IMR-90 (cell line): Measurements from ENCODE around the gene PEX11G. TPM values are rescaled to one million over a fixed set of nuclear protein-coding genes. Genes with fewer than 3 reads are reported as not detected.

Experiments used
- ATAC-seq: fragments of 200-7000 bp; cut with Tn5 transposase; 2 replicates; pipeline ENCODE4 v1.9.1; 2020; ENCODE audit warnings: low read depth, mild to moderate bottlenecking, moderate library complexity
- BruUV-seq: library from RNA; stranded (reverse); fragments of 400-500 nt; replicated peaks from 2 replicates; lab custom pipeline; 2021; lab: Mats Ljungman, UMichigan
- CTCF ChIA-PET: fragments of 300-600 bp; formaldehyde crosslinking; extraction: SDS; loops from one replicate; lab custom pipeline; 2021; ENCODE audit warnings: antibody characterized with exemption; lab: Yijun Ruan, JAX
- POLR2A ChIA-PET: fragments of 300-600 bp; sonication (Branson Sonifier 250); formaldehyde crosslinking; loops from one replicate; lab custom pipeline; 2022; ENCODE audit warnings: antibody characterized with exemption; ENCODE audit not compliant: unreplicated experiment; lab: Charles Lee
- DNase-seq: peaks from one replicate; pipeline ENCODE4 v3.0.0; 2013
- H2AFZ ChIP-seq: replicated peaks from 2 replicates; pipeline ENCODE3; 2013; ENCODE audit warnings: low read length, mild to moderate bottlenecking; ENCODE audit not compliant: poor library complexity
- H2AK5ac ChIP-seq: 2 replicates; pipeline ENCODE4 v1.6.1; 2013; ENCODE audit warnings: low read depth, low read length, inconsistent platforms
- H2AK9ac ChIP-seq: replicated peaks from 2 replicates; pipeline ENCODE3; 2013; ENCODE audit warnings: mild to moderate bottlenecking, low read depth, low read length, moderate library complexity; ENCODE audit not compliant: poor library complexity
- H2BK120ac ChIP-seq: 2 replicates; pipeline ENCODE4 v1.6.1; 2013; ENCODE audit warnings: low read depth, low read length, inconsistent platforms
- H2BK15ac ChIP-seq: 3 replicates; pipeline ENCODE4 v1.6.1; 2013; ENCODE audit warnings: low read depth, low read length, inconsistent platforms
- H2BK20ac ChIP-seq: 2 replicates; pipeline ENCODE4 v1.6.1; 2013; ENCODE audit warnings: low read depth, mild to moderate bottlenecking, inconsistent platforms, low read length, moderate library complexity
- H2BK5ac ChIP-seq: 2 replicates; pipeline ENCODE4 v1.6.1; 2013; ENCODE audit warnings: mild to moderate bottlenecking, low read depth, low read length, inconsistent platforms; ENCODE audit not compliant: poor library complexity, severe bottlenecking
- H3K14ac ChIP-seq: replicated peaks from 2 replicates; pipeline ENCODE4 v1.6.1; 2013; ENCODE audit warnings: low read depth, low read length, inconsistent platforms
- H3K18ac ChIP-seq: 2 replicates; pipeline ENCODE4 v1.6.1; 2013; ENCODE audit warnings: low read depth, low read length, control low read depth
- H3K23ac ChIP-seq: 2 replicates; pipeline ENCODE4 v1.6.1; 2013; ENCODE audit warnings: low read depth, low read length, inconsistent platforms
- H3K27ac ChIP-seq: 2 replicates; pipeline ENCODE4 v1.5.1; 2013; ENCODE audit warnings: mild to moderate bottlenecking, control low read depth, low read length; ENCODE audit not compliant: insufficient read depth
- H3K27me3 ChIP-seq: 2 replicates; pipeline ENCODE4 v1.6.1; 2013; ENCODE audit warnings: low read length; ENCODE audit not compliant: control insufficient read depth, insufficient read depth
- H3K36me3 ChIP-seq: 2 replicates; pipeline ENCODE4 v1.6.1; 2013; ENCODE audit warnings: low read length, mixed read lengths; ENCODE audit not compliant: control insufficient read depth, insufficient read depth
- H3K4ac ChIP-seq: 2 replicates; pipeline ENCODE4 v1.6.1; 2013; ENCODE audit warnings: low read depth, low read length, inconsistent platforms
- H3K4me1 ChIP-seq: 2 replicates; pipeline ENCODE4 v1.6.1; 2013; ENCODE audit warnings: low read length, mixed read lengths; ENCODE audit not compliant: control insufficient read depth, insufficient read depth
- H3K4me2 ChIP-seq: 2 replicates; pipeline ENCODE4 v1.6.1; 2013; ENCODE audit warnings: low read depth, mild to moderate bottlenecking, control low read depth, low read length, moderate library complexity
- H3K4me3 ChIP-seq: 2 replicates; pipeline ENCODE4 v1.5.1; 2013; ENCODE audit warnings: low read depth, mild to moderate bottlenecking, control low read depth, low read length, moderate library complexity; ENCODE audit not compliant: insufficient read depth
- H3K56ac ChIP-seq: 2 replicates; pipeline ENCODE4 v1.6.1; 2013; ENCODE audit warnings: low read length, inconsistent platforms; ENCODE audit not compliant: insufficient read depth; ENCODE audit errors: extremely low read depth
- H3K79me1 ChIP-seq, 2 experiments: 2 replicates each; pipeline ENCODE4 v1.6.1; 2013; ENCODE audit warnings: low read length in 2 of 2, inconsistent platforms in 1 of 2, low read depth in 1 of 2
- H3K9ac ChIP-seq: 2 replicates; pipeline ENCODE4 v1.6.1; 2013; ENCODE audit warnings: low read depth, low read length, control low read depth
- H3K9me1 ChIP-seq: 2 replicates; pipeline ENCODE4 v1.6.1; 2013; ENCODE audit warnings: low read length, inconsistent platforms; ENCODE audit not compliant: insufficient read depth
- H3K9me3 ChIP-seq: 2 replicates; pipeline ENCODE4 v1.6.1; 2013; ENCODE audit warnings: low read length; ENCODE audit not compliant: control insufficient read depth, insufficient read depth
- H4K20me1 ChIP-seq: 2 replicates; pipeline ENCODE4 v1.6.1; 2013; ENCODE audit warnings: low read length, inconsistent platforms; ENCODE audit not compliant: insufficient read depth
- H4K5ac ChIP-seq: 2 replicates; pipeline ENCODE4 v1.6.1; 2013; ENCODE audit warnings: mild to moderate bottlenecking, low read depth, low read length, control low read depth
- H4K8ac ChIP-seq, 2 experiments: 2 replicates each; pipeline ENCODE4 v1.6.1; 2013; ENCODE audit warnings: low read depth in 2 of 2, low read length in 2 of 2, control low read depth in 1 of 2, inconsistent platforms in 1 of 2
- H4K91ac ChIP-seq: 2 replicates; pipeline ENCODE4 v1.6.1; 2013; ENCODE audit warnings: low read depth, low read length, inconsistent platforms; ENCODE audit not compliant: insufficient read depth
- BHLHE40 ChIP-seq: fragments of 150-350 bp; IDR thresholded peaks from 2 replicates; pipeline ENCODE4 v1.6.1; 2016; ENCODE audit warnings: mild to moderate bottlenecking, low read depth, low read length
- CEBPB ChIP-seq: IDR thresholded peaks from 2 replicates; pipeline ENCODE4 v1.6.1; 2012; ENCODE audit warnings: low read depth, low read length, improper control_type of control experiment
- CHD1 ChIP-seq: IDR thresholded peaks from 2 replicates; pipeline ENCODE4 v1.6.1; 2012; ENCODE audit warnings: low read depth, low read length, improper control_type of control experiment
- CTCF ChIP-seq: conservative IDR thresholded peaks from 2 replicates; pipeline ENCODE4 v1.5.1; 2012; ENCODE audit warnings: mild to moderate bottlenecking, low read depth, low read length, improper control_type of control experiment
- FOS ChIP-seq: fragments of 150-350 bp; IDR thresholded peaks from 2 replicates; pipeline ENCODE4 v1.6.1; 2016; ENCODE audit warnings: low read depth, low read length
- MAFK ChIP-seq: IDR thresholded peaks from 2 replicates; pipeline ENCODE4 v1.6.1; 2012; ENCODE audit warnings: low read depth, low read length, improper control_type of control experiment
- MAZ ChIP-seq: IDR thresholded peaks from 2 replicates; pipeline ENCODE4 v1.6.1; 2012; ENCODE audit warnings: low read depth, mild to moderate bottlenecking, low read length, improper control_type of control experiment, moderate library complexity, borderline replicate concordance
- MXI1 ChIP-seq: IDR thresholded peaks from 2 replicates; pipeline ENCODE4 v1.6.1; 2012; ENCODE audit warnings: low read depth, mild to moderate bottlenecking, low read length, moderate library complexity, borderline replicate concordance
- NFE2L2 ChIP-seq: fragments of 150-350 bp; IDR thresholded peaks from 2 replicates; pipeline ENCODE4 v1.6.1; 2016; ENCODE audit warnings: low read depth, mild to moderate bottlenecking, low read length
- RAD21 ChIP-seq: IDR thresholded peaks from 2 replicates; pipeline ENCODE4 v1.6.1; 2012; ENCODE audit warnings: low read length, improper control_type of control experiment
- RCOR1 ChIP-seq: IDR thresholded peaks from 2 replicates; pipeline ENCODE4 v1.6.1; 2012; ENCODE audit warnings: mild to moderate bottlenecking, low read length, improper control_type of control experiment; ENCODE audit not compliant: insufficient replicate concordance
- WGBS, 2 experiments: methylation state at CpG; one replicate each; pipeline versions ENCODE4 v1.1.5 to v1.1.7; 2013; ENCODE audit warnings: missing lambda C conversion rate in 2 of 2; ENCODE audit not compliant: insufficient read length in 1 of 2; ENCODE audit errors: extremely low coverage in 2 of 2; 5-methylcytosine and 5-hydroxymethylcytosine counted together
- dilution Hi-C: fragments of 300-500 bp; cut with HindIII; formaldehyde crosslinking; loops from one replicate; pipeline ENCODE4 v1.14.3; 2018; ENCODE audit warnings: low sequenced_read_pairs; ENCODE audit not compliant: unreplicated experiment
- in situ Hi-C: fragments of 300-500 bp; cut with MboI; formaldehyde crosslinking; loops from 3 replicates; pipeline ENCODE4 v1.14.3; 2019; ENCODE audit warnings: low sequenced_read_pairs, inconsistent platforms, mixed read lengths
- intact Hi-C: fragments of 100-400 bp; cut with micrococcal nuclease; formaldehyde crosslinking; loops from 2 replicates; pipeline ENCODE4 v1.10.0; 2022
- polyA plus RNA-seq, 3 experiments: library from polyadenylated mRNA; depleted of rRNA; stranded (reverse); fragments of >200 nt; gene quantifications; 2 replicates each; pipeline ENCODE4 v1.2.3, GENCODE V29; 2012; ENCODE audit warnings: low replicate concordance in 1 of 3
- total RNA-seq: library from RNA; depleted of rRNA; stranded (reverse); fragments of >200 nt; gene quantifications from 2 replicates; pipeline ENCODE4 v1.2.3, GENCODE V29; 2012
- TF ChIP-seq, protein P1 (sequence below): fragments of 150-350 bp; IDR thresholded peaks from 2 replicates; pipeline ENCODE4 v1.6.1; 2016; ENCODE audit warnings: low read depth, mild to moderate bottlenecking, low read length, moderate library complexity, borderline replicate concordance

PEX11G gene
- total and polyA plus RNA-seq, 2 of the 4 experiments (the other 2 are of a cell fraction), result 0.72 to 1.7 TPM

DNA sequence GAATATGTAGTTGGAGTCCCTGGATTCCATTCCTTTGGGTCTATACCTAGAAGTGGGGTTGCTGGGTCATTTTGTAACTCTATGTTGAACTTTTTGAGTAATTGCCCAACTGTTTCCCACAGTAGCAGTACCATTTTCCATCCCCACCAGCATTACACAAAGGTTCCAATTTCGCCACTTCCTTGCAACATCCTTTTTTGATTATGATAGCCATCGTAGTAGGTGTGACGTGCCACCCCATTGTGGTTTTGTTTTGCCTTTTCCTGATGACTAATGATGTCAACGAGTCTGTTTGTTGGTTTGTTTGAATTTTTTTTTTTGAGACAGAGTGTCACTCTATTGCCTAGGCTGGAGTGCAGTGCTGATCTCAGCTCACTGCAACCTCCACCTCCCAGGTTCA lies 3.3 kb upstream of the PEX11G start:
- WGBS, 2 experiments, result 82% methylated on average over 2 of the region's 4 CpGs; no CpG with 5 or more reads in 1 of the 2 experiments
- H3K9ac ChIP-seq, result no peak overlapping the region
- TF ChIP-seq BHLHE40 (no peak), CEBPB (no peak), NFE2L2 (no peak), MAFK (no peak), MAZ (no peak), CHD1 (no peak), CTCF (no peak), FOS (no peak), RAD21 (no peak), MXI1 (no peak), RCOR1 (no peak)
- TF ChIP-seq, protein P1, sequence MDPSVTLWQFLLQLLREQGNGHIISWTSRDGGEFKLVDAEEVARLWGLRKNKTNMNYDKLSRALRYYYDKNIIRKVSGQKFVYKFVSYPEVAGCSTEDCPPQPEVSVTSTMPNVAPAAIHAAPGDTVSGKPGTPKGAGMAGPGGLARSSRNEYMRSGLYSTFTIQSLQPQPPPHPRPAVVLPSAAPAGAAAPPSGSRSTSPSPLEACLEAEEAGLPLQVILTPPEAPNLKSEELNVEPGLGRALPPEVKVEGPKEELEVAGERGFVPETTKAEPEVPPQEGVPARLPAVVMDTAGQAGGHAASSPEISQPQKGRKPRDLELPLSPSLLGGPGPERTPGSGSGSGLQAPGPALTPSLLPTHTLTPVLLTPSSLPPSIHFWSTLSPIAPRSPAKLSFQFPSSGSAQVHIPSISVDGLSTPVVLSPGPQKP, result no peak
- H2BK120ac ChIP-seq, result no peak overlapping the region
- ATAC-seq (no peak), DNase-seq (no peak)
- in situ Hi-C loops, result no loop called here
- H3K27ac ChIP-seq, result no peak overlapping the region
- no peak overlapping the region for H3K4me3 ChIP-seq
- H3K14ac ChIP-seq, result no peak overlapping the region
- H3K23ac ChIP-seq, result no peak overlapping the region
- dilution Hi-C loops, result no loop called here
- H3K79me1 ChIP-seq, result no peaks in the 10 kb centered on the region
- H4K8ac ChIP-seq, result no peak overlapping the region
- no peak overlapping the region for H2BK15ac ChIP-seq
- H2BK20ac ChIP-seq, result no peak overlapping the region
- no peak overlapping the region for H2AK5ac ChIP-seq
- no peaks in the 10 kb centered on the region for H4K20me1 ChIP-seq
- no TSS peak for BruUV-seq
- intact Hi-C loops, result no loop called here
- H3K36me3 ChIP-seq, result no peaks in the 10 kb centered on the region
- H2AFZ ChIP-seq, result no peak overlapping the region
- no peak overlapping the region for H4K91ac ChIP-seq
- H3K4me1 ChIP-seq, result peaks cover 4% of the 10 kb centered on the region; the same call in 1 of the 2 replicates
- no peak overlapping the region for H3K56ac ChIP-seq
- no peaks in the 10 kb centered on the region for H3K9me3 ChIP-seq
- peaks cover 4% of the 10 kb centered on the region; the same call in 1 of the 2 replicates for H3K9me1 ChIP-seq
- H3K4me2 ChIP-seq, result no peak overlapping the region
- CTCF ChIA-PET, result no interaction called here
- no peak overlapping the region for H4K5ac ChIP-seq
- H2AK9ac ChIP-seq, result no peak overlapping the region
- H3K4ac ChIP-seq, result no peak overlapping the region
- no peaks in the 10 kb centered on the region for H3K27me3 ChIP-seq
- H2BK5ac ChIP-seq, result no peak overlapping the region
- no peak overlapping the region for H3K18ac ChIP-seq
- POLR2A ChIA-PET, result interaction anchor here (0.6 kb wide), 1 partner anchor 340 kb away, joined by 3 read pairs; no protein-coding TSS in a partner anchor
